ENCODE data around the gene PPAT.

The PPAT gene

DNA sequence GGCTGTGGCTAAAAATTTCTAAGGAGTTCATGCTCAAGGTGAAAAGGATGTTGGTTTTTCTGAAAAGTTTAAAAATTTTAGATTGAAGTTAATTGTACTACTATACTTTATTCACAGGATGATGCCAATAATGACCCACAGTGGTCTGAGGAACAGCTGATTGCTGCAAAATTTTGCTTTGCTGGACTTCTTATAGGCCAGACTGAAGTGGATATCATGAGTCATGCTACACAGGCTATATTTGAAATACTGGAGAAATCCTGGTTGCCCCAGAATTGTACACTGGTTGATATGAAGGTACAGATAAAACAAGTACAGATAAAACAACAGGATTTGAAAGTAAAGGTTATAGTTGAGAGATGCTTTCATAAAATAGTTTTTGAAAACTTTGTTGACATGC, 12.9 kb upstream of the PPAT start:
- Histone ChIP-seq H3K14ac (ENCODE audit: low read length) (no peak overlapping the region), H2BK120ac (ENCODE audit: low read depth, low read length) (no peak overlapping the region), H3K9ac (ENCODE audit: low read depth, low read length, poor library complexity) (no peak overlapping the region), H3K9me3 (replicated peaks in 1 of 2; ENCODE audit: control insufficient read depth in 2 of 2, insufficient read depth in 1 of 2, low read depth in 1 of 2, low read length in 2 of 2) (no peaks in the 10 kb centered on the region), H3K4me1 (ENCODE audit: control insufficient read depth in 2 of 2, insufficient read depth in 1 of 2, low read depth in 1 of 2, low read length in 2 of 2) (no peaks in the 10 kb centered on the region), H3K27me3 (ENCODE audit: control insufficient read depth in 3 of 3, insufficient read depth in 3 of 3, low read depth in 1 of 3, low read length in 3 of 3) (no peaks in the 10 kb centered on the region), H2AK5ac (ENCODE audit: low read depth, low read length) (no peak overlapping the region), H3K18ac (ENCODE audit: low read length) (no peak overlapping the region), H3K79me1 (ENCODE audit: low read depth, low read length) (no peaks in the 10 kb centered on the region), H3K27ac (replicated peaks; ENCODE audit: low read length) (no peak overlapping the region), H4K8ac (ENCODE audit: low read depth, low read length) (no peak overlapping the region), H3K4ac (ENCODE audit: low read length) (no peak overlapping the region), H3K4me3 (ENCODE audit: low read length in 2 of 2) (no peak overlapping the region), H2BK5ac (ENCODE audit: low read length) (no peak overlapping the region), H4K91ac (ENCODE audit: low read depth, low read length, poor library complexity) (no peak overlapping the region), H3K4me2 (ENCODE audit: insufficient read depth, low read length, poor library complexity, severe bottlenecking) (no peak overlapping the region), H2BK12ac (ENCODE audit: low read length) (no peak overlapping the region), H2BK15ac (ENCODE audit: low read length) (no peak overlapping the region), H2AFZ (ENCODE audit: low read length) (no peak overlapping the region), H3K23ac (ENCODE audit: low read depth, low read length, poor library complexity) (no peak overlapping the region), H3K36me3 (replicated peaks in 1 of 2; ENCODE audit: control insufficient read depth in 2 of 2, insufficient read depth in 2 of 2, low read length in 2 of 2) (peaks cover 11 to 98% of the 10 kb centered on the region in 2 donors)
- no peak for DNase-seq (ENCODE audit: low spot score)

GRCh38 chr4:56445699-56446098, 10.3 kb upstream of the PPAT start:
- no peak overlapping the region for H2AFZ ChIP-seq (ENCODE audit: low read length)
- no peak overlapping the region for H2BK12ac ChIP-seq (ENCODE audit: low read length)
- no peak overlapping the region for H2BK15ac ChIP-seq (ENCODE audit: low read length)
- no CpG with 5 or more reads among the region's 1 CpG for WGBS, 2 donors (ENCODE audit: extremely low coverage in 2 of 2, insufficient read length in 2 of 2, insufficient replicate concordance in 1 of 2)
- H3K27ac ChIP-seq (replicated peaks; ENCODE audit: low read length): no peak overlapping the region
- no peak overlapping the region for H3K4me3 ChIP-seq (ENCODE audit: low read length in 2 of 2)
- no peaks in the 10 kb centered on the region for H3K27me3 ChIP-seq (ENCODE audit: control insufficient read depth in 3 of 3, insufficient read depth in 3 of 3, low read depth in 1 of 3, low read length in 3 of 3)
- H3K4me2 ChIP-seq (ENCODE audit: insufficient read depth, low read length, poor library complexity, severe bottlenecking): no peak overlapping the region
- H3K18ac ChIP-seq (ENCODE audit: low read length): no peak overlapping the region
- no peak overlapping the region for H4K91ac ChIP-seq (ENCODE audit: low read depth, low read length, poor library complexity)
- no peak overlapping the region for H2AK5ac ChIP-seq (ENCODE audit: low read depth, low read length)
- H4K8ac ChIP-seq (ENCODE audit: low read depth, low read length): no peak overlapping the region
- no peak overlapping the region for H3K4ac ChIP-seq (ENCODE audit: low read length)
- H2BK120ac ChIP-seq (ENCODE audit: low read depth, low read length): no peak overlapping the region
- H3K9ac ChIP-seq (ENCODE audit: low read depth, low read length, poor library complexity): no peak overlapping the region
- no peak overlapping the region for H3K14ac ChIP-seq (ENCODE audit: low read length)
- no peaks in the 10 kb centered on the region for H3K9me3 ChIP-seq (replicated peaks in 1 of 2; ENCODE audit: control insufficient read depth in 2 of 2, insufficient read depth in 1 of 2, low read depth in 1 of 2, low read length in 2 of 2)
- H3K23ac ChIP-seq (ENCODE audit: low read depth, low read length, poor library complexity): no peak overlapping the region
- no peak for DNase-seq (ENCODE audit: low spot score)
- H3K4me1 ChIP-seq (ENCODE audit: control insufficient read depth in 2 of 2, insufficient read depth in 1 of 2, low read depth in 1 of 2, low read length in 2 of 2): peaks cover 0 to 3% of the 10 kb centered on the region in 2 donors
- H2BK5ac ChIP-seq (ENCODE audit: low read length): no peak overlapping the region
- no peaks in the 10 kb centered on the region for H3K79me1 ChIP-seq (ENCODE audit: low read depth, low read length)
- peaks cover 14 to 100% of the 10 kb centered on the region in 2 donors for H3K36me3 ChIP-seq (replicated peaks in 1 of 2; ENCODE audit: control insufficient read depth in 2 of 2, insufficient read depth in 2 of 2, low read length in 2 of 2)

DNA sequence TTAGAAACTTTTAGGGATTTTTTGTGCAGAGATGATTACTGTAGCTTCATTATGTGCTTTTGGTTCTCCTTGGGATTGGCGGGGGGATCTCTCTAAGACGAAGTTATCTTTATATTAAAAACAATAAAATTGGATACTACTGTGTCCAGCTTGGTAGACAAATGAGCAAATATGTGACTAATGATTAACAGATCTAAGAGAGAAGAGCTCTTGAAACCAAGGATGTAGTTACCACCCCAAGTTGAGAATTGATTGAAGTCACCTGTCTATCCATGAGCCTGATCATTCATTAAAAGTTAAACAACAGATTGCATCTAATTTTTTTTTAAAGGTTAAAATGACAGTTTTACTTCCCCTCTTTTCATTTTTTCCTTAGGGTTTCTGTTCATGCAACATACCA, 9.3 kb upstream of the PPAT start:
- Histone ChIP-seq H3K27ac (replicated peaks; ENCODE audit: low read length) (no peak overlapping the region), H3K14ac (ENCODE audit: low read length) (no peak overlapping the region), H2BK120ac (ENCODE audit: low read depth, low read length) (no peak overlapping the region), H3K4me1 (ENCODE audit: control insufficient read depth in 2 of 2, insufficient read depth in 1 of 2, low read depth in 1 of 2, low read length in 2 of 2) (peaks cover under 1 to 9% of the 10 kb centered on the region in 2 donors), H3K4ac (ENCODE audit: low read length) (no peak overlapping the region), H3K23ac (ENCODE audit: low read depth, low read length, poor library complexity) (no peak overlapping the region), H4K8ac (ENCODE audit: low read depth, low read length) (no peak overlapping the region), H3K4me3 (ENCODE audit: low read length in 2 of 2) (no peak overlapping the region), H3K4me2 (ENCODE audit: insufficient read depth, low read length, poor library complexity, severe bottlenecking) (no peak overlapping the region), H3K9me3 (replicated peaks in 1 of 2; ENCODE audit: control insufficient read depth in 2 of 2, insufficient read depth in 1 of 2, low read depth in 1 of 2, low read length in 2 of 2) (no peaks in the 10 kb centered on the region), H3K27me3 (ENCODE audit: control insufficient read depth in 3 of 3, insufficient read depth in 3 of 3, low read depth in 1 of 3, low read length in 3 of 3) (no peaks in the 10 kb centered on the region), H3K36me3 (replicated peaks in 1 of 2; ENCODE audit: control insufficient read depth in 2 of 2, insufficient read depth in 2 of 2, low read length in 2 of 2) (peaks cover 11 to 100% of the 10 kb centered on the region in 2 donors), H2AK5ac (ENCODE audit: low read depth, low read length) (no peak overlapping the region), H3K79me1 (ENCODE audit: low read depth, low read length) (no peaks in the 10 kb centered on the region), H2BK5ac (ENCODE audit: low read length) (no peak overlapping the region), H2BK12ac (ENCODE audit: low read length) (no peak overlapping the region), H3K18ac (ENCODE audit: low read length) (no peak overlapping the region), H4K91ac (ENCODE audit: low read depth, low read length, poor library complexity) (no peak overlapping the region), H3K9ac (ENCODE audit: low read depth, low read length, poor library complexity) (no peak overlapping the region), H2BK15ac (ENCODE audit: low read length) (no peak overlapping the region), H2AFZ (ENCODE audit: low read length) (no peak overlapping the region)
- no peak for DNase-seq (ENCODE audit: low spot score)
- no CpG with 5 or more reads among the region's 2 CpGs for WGBS, 2 donors (ENCODE audit: extremely low coverage in 2 of 2, insufficient read length in 2 of 2, insufficient replicate concordance in 1 of 2)

DNA sequence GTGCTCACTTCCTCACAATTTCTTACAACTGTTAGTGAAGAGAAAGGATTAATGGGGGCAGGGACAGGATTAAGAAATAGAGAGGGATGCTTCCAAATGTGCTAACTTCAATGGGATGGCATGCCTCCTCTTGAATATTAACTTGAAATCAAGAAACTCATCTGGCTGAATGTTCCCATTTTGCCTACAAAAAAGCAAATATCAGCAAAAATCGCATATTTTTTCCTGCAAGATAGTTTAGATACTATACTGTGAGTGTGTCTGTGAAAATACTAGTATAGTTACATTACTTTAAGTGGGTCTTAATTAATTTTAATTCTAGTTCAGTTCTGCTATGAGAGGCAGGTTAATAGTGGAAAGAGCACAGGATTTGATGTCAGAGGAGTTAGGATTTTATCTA, 5.6 kb upstream of the PPAT start:
- no peaks in the 10 kb centered on the region for H3K9me3 ChIP-seq (replicated peaks in 1 of 2; ENCODE audit: control insufficient read depth in 2 of 2, insufficient read depth in 1 of 2, low read depth in 1 of 2, low read length in 2 of 2)
- no peak overlapping the region for H3K4me3 ChIP-seq (ENCODE audit: low read length in 2 of 2)
- no peak overlapping the region for H3K27ac ChIP-seq (replicated peaks; ENCODE audit: low read length)
- peaks cover 3 to 12% of the 10 kb centered on the region in 2 donors for H3K4me1 ChIP-seq (ENCODE audit: control insufficient read depth in 2 of 2, insufficient read depth in 1 of 2, low read depth in 1 of 2, low read length in 2 of 2)
- H3K79me1 ChIP-seq (ENCODE audit: low read depth, low read length): peaks cover 1% of the 10 kb centered on the region
- peaks cover 7 to 75% of the 10 kb centered on the region in 2 donors for H3K36me3 ChIP-seq (replicated peaks in 1 of 2; ENCODE audit: control insufficient read depth in 2 of 2, insufficient read depth in 2 of 2, low read length in 2 of 2)
- H2AK5ac ChIP-seq (ENCODE audit: low read depth, low read length): no peak overlapping the region
- H2BK15ac ChIP-seq (ENCODE audit: low read length): no peak overlapping the region
- no peak overlapping the region for H2BK5ac ChIP-seq (ENCODE audit: low read length)
- H3K27me3 ChIP-seq (ENCODE audit: control insufficient read depth in 3 of 3, insufficient read depth in 3 of 3, low read depth in 1 of 3, low read length in 3 of 3): no peaks in the 10 kb centered on the region
- H3K18ac ChIP-seq (ENCODE audit: low read length): no peak overlapping the region
- H2BK12ac ChIP-seq (ENCODE audit: low read length): no peak overlapping the region
- H4K91ac ChIP-seq (ENCODE audit: low read depth, low read length, poor library complexity): no peak overlapping the region
- no peak for DNase-seq (ENCODE audit: low spot score)
- no peak overlapping the region for H2AFZ ChIP-seq (ENCODE audit: low read length)
- H3K9ac ChIP-seq (ENCODE audit: low read depth, low read length, poor library complexity): no peak overlapping the region
- no peak overlapping the region for H3K14ac ChIP-seq (ENCODE audit: low read length)
- no peak overlapping the region for H3K4me2 ChIP-seq (ENCODE audit: insufficient read depth, low read length, poor library complexity, severe bottlenecking)
- H2BK120ac ChIP-seq (ENCODE audit: low read depth, low read length): no peak overlapping the region
- H3K23ac ChIP-seq (ENCODE audit: low read depth, low read length, poor library complexity): no peak overlapping the region
- no CpG with 5 or more reads among the region's 1 CpG for WGBS, 2 donors (ENCODE audit: extremely low coverage in 2 of 2, insufficient read length in 2 of 2, insufficient replicate concordance in 1 of 2)
- H4K8ac ChIP-seq (ENCODE audit: low read depth, low read length): no peak overlapping the region
- H3K4ac ChIP-seq (ENCODE audit: low read length): no peak overlapping the region

All from neuronal stem cell (in vitro differentiated cells).